Stimulated activated CD8-positive, alpha-beta memory T cell treated with anti-CD3 and anti-CD28 coated beads, Interleukin-2, amount 100 ng/mL, for 1 hour (primary cell): Measurements from ENCODE around the gene MED9.

ENCODE experiments used
- DNase-seq, 2 donors: peaks; one replicate each; pipeline ENCODE4 v3.0.0-alpha.2; 2020; ENCODE audit warnings: low read depth in 2 of 2

The MED9 gene

DNA sequence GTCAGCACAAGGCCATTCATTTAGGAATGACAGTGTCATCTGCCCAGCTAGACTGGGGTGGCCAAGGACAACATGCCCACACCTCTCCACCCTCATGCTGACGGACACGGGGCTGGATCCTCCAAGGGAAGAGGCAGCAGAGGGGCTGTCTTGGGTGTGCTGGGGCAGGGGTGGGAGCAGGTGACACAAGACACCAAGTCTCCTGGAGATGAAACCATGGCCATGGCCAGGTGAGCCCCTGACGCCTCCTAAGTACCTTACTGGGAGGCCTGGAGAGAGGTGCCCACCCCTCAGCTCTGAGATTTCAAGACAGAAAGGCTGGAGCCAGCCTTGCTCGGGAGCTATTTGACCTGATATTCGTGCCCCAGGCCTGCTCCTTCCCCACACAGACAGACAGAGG is 28.4 kb downstream of the MED9 start:
- no peak for DNase-seq

DNA sequence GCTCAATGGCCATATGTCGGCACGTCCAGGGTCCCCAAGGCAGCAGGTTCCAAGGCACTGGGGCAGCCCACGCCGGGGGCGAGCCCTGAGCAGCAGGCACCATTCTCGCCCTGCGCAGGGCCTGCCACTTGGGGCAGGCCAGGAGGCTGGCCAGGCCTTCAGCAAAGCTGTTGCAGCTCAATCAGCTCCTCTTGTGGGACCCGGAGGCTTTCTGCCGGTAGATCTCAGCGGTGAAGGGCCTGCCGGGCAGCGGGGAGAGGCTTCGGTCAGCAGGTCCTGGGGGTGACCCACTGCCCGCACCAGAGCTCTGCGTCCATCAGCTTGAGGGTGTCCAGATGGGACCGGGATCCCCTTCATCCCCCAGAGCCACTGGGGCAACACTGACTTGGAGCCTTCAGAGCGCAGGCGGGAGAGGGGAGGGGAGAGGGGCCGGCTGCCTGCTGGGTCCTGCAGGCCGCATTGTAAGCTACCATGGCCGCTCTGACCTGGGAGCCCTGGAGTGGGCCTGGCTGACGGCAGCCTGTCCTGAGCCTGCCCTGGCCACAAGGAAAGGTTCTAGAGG is 28.9 kb downstream of the MED9 start:
- DNase-seq = no peak

DNA sequence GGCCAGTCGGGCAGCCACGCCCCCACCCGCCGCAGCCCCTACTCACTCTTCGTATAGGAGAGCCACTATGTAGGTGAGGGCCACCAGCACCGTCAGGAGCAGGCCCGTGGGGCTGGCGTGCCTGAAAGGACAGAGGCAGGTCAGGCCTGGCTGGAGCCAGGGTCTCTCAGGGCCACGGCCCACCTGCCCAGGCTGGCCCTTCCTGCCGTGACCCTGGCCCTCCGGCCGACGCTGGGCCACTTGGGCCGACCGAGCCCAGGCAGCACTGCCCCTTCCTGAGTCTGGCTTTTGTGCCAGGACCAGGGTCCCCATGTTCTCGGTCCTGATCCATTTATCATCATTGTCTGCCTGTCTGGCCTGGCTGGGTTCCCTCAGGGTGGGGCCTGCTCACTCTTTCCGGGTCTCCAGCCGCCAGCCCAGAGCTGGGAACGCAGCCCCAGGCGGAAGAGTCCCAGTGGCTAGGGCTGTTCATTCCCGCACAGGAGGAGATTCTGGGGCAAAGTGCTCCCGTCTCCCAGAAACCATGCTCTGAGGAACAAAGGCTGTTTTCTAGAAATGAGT is 29.5 kb downstream of the MED9 start:
- DNase-seq = no peak

DNA sequence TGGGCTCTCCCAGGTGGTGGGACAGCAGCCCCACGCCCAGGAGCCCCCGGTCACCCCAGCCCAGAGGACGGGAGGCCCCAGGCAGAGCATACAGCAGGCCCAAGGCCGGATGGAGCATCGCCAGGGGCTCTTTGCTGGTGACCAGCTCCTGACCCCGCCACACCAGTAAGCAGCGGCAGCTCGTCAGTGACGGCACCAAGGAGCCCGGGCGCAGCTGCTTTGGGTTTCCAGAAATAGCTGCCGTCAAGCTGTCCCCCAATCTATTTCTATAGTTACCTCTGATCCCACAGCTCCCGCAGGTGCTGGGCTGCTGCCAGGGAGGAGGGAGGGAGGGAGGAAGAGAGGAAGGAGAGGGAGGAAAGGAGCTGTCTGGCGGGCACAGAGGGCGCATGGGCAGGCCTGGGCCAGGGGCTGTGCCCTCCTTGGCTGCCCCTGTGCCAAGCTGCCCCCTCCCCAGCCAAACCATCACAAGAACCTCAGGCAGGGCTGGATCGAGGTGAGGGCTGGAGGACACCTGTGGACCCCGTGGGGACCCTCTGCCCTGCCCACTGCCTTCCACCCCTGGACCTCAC is 30.2 kb downstream of the MED9 start:
- no peak for DNase-seq

DNA sequence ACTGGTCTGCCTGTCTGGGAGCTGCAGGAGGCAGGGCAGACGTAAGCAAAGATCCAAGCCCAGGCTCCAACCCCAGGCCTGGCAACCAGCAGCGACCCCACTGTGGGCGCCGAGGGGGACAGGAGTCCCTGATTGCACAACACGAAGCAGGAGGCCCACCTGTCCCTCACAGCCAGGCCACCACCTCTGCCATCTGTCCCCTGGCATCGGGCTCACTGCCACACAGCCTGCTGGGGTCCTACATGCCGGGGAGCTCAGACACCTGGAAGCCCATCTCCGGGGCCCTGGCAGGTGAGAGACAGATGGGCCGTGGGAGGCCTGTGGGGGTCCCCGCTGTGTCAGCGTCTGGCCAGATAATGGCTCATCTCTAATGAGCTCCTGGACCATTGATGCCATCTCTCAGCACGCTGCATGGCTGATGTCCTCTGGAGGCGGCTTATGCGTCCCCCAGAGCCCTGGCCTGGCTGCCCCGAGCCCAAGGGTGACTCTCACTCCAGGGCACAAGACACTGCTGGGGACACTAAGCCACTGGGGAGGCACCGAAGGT is 30.7 kb downstream of the MED9 start:
- no peak for DNase-seq

DNA sequence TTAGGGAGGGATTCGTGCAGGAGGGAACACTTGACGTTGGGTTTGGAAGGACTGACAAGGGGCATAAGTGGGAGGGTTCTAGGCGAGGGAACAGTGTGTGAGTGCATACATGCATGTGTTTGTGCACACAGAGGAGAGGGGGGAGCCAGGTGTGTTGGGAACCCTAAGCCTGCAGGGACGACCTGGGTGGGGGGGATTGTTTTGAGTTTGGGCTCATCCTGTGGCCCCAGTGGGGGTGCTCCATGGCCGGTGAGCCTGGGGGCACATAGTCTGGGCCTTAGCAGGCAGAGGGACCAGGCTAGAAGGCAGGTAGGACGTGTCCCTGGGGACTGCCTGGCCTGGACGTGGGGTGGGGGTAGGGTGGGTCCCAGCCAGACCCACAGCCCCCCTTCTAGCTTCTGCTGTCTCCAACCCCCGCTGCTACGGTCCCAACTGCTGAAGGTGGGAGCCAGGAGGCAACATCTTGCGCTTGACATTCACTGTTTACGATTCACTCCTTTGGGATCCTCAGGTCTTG is 31.3 kb downstream of the MED9 start:
- DNase-seq = no peak

DNA sequence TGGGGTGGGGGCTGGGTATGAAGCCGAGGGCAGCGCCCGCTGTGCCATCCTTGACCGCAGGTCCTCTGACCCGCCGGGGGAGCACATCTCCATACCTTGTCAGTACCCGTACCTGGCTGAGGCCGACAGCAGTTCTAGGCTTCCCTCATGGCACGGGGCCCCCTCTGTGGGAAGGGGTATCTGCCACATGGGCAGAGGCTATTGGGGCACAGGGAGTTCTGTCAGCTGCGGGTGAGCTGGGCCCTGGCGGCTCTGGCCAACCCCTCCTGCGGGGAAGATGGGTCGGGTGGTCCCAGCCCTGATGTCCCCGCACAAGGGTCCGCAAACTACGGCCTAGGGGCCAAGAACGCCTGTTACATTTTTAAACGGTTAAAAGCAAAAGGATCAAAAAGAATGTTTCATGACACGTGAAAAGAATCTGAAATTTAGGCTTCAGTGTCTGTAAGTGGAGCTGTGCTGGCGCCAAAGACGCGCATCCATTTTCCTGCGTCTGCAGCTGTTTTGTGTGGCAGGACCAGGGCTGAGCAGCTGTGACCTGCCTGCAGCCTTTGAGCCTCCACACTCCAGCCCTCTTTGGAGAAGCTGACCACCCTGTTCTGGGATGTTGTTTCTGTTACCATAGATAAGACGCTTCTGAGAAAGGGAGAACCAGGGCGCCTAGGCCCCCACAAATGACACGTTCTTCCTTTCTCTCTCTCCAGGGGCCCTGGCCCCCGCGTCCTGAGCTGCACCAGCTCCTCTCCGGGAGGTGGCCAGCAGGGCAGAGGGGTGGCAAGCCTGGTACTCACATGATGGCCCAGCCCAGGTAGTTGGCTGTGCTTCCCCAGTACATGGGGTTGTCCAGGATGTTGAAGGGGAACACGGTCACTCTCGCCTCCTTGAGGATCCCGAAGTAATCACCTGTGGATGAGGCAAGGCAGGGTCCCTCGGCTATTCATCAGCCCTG is 32.1 kb downstream of the MED9 start:
- DNase-seq = no peak

DNA sequence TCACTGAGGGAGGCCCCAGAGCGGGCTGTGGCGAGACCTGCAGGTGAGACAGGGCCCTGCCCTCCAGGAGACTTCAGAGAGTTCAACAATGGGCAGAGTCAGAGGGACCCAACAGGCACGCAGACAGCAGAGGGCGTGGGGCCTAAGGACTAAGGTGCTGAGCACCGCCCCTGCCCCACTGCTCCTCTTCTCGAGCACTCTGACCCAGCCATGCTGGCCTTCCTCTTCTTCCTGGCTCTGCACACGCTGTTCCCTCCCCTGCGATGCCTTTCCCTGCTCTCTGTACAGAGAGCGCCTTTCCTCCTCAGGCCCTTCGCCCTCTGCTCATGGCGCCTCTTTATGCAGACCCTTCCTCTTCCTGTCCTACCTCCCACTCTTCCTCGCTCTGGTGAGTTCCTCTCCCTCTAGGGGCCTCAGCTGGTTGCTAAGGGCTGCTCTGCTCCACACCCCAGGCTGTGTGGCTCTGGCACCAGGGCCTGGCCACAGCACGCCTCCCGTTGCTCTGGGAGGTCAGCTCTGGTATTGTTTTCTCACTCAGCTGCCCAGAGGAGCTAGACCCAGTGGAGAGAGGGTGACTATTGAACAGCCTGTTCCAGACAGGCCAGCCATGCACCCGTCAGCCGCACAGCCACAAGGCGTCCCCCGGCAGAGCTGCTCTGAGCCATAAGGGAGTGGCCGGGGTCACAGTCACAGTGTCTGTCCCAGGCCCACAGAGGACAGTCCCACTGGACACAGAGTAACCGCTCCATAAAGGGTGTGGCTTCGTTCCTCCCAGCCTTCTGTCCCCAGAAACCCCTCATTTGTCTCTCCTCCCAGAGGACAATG is 33.0 kb downstream of the MED9 start:
- DNase-seq = no peak

DNA sequence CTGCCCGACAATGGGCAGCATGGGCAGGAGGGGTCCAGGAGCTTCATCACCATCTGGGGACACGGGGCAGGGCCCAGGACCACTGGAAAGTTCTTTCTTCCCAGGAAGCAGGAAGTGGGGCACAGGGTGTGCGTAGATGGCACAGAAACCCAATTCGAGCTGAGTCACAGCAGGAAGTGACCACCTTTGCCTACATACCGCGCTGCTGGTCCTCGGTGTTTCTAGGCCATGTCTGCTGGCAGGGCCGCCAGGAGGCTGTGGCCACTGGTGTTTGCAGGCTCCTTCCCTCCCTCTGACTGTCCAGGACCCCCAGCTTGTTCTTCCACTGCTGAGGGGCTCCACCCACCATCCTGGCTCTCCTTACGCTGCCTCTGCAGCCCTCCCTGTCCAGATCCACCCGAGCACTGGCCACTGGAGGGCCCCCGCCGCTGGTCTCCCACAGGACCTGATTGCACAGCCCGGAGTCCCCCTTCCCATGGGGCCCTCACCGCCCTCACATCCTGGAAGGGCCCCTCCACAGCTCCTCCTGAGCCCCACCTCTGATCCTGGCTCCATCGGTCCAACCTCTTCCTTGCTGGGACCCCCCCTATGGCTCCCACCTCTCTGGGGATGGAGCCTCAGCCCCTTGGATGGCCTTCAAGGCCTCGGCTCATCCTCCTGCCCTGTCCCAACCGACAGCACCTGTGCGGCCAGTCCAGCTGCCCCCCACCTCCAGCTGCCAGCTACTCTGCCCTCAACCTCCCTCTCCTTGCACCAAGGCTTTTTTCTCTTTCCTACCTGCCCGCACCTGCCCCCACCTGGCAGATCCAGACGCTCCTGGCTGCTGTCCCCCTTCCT is 33.9 kb downstream of the MED9 start:
- no peak for DNase-seq

DNA sequence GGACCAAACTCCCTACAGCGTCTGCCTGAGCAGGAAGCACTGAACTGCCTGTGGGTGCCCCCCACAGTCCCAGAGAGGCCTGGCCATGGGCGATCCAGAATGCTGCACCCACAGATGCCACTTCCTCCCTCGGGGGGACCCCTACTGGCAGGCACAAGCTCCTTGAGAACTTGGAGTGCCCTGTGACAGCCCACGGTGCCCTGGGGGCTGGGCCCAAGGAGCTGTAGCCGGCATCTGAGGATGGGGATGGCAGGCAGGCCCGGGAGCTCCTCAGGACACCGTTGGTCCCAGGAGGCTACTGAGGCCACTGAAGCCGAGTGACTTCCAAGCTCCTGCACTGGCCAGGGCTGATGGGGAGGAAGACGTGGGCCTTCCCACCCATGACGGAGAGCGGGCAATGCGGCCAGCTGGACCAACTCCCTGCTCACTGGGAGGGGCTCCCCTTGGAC is 34.5 kb downstream of the MED9 start:
- no peak for DNase-seq

DNA sequence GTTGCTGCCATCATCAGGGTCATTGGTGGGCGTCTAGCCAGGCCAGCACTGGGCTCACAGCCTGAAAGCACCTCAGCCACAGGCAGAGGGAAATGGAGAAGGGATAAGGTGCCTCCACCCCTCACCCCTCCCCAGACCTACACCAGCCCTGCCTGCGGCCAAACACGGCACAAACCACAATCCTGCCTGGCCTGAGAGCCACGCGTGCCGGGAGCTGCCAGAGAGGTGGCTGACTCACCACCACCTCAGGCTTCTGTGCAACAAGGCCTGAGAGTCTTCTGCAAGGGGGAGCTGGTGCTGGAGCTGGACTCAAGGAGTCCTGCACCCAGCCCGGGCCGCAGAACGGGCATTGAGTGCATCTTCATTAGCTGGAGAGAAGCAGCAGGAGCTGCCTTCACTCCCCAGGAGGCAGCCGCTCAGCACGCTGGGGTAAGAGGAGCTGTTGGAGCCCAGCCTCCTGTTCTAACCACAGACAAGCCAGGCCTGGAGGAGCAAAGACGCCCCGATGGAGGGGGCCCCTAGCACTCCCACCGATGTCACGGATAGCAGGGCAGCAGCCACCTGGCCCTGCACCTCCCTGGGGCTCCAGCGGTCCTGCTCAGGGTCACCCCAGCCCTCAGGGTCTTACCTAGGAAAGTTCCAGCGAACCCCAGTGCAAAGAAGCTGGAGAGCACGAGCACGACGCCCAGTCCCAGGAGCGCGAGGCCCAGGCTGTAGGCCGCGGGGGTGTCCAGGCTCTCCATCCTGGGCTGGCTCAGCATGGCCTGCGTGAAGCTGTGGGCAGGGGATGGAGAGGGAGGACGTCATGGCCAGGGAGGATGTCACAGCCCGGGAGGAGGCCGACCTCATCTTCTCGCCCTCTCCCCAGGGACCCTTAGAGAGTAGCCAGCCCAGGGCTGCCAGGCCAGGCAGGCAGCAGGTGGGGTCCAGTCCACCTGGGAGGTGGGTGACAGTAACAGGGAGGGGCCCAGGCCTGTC is 35.4 kb downstream of the MED9 start:
- DNase-seq = no peak

DNA sequence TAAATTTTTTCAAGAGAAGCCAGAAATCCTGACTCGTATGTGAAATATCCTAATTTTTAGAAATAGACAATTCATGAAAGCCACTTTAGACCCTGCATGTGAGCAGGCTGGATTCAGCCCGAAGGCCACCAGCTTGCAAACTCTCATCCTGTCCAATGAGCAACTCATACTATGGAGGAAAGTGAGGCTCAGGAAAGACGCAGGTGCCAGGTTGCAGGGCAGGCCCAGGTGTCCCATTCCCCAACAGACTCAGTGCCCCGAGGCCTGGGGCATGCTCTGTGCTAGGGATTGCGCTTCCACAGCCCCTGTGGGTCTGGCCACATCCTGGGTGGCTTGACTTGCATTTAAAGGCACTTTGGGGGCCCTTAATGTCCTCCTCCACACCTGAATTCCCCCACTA is 36.1 kb downstream of the MED9 start:
- DNase-seq = no peak

DNA sequence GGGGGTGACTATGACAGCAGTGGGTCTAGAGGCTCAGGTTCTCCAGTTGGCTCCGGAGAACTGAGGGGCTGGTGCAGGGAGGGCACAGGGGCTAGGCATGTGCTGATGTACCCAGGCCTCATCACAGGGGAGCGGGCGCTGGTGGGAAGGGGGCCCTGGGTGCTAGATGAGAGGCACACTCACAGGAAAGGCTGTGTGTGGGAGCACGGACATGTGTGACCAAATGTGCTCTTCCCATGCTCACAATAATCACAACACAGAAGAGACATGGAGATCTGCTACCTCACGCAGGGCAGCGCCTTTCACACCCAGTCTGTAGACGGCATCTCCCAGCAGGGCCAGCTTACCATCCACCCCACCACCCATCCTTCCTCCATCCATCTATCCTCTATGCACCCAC is 36.8 kb downstream of the MED9 start:
- no peak for DNase-seq

DNA sequence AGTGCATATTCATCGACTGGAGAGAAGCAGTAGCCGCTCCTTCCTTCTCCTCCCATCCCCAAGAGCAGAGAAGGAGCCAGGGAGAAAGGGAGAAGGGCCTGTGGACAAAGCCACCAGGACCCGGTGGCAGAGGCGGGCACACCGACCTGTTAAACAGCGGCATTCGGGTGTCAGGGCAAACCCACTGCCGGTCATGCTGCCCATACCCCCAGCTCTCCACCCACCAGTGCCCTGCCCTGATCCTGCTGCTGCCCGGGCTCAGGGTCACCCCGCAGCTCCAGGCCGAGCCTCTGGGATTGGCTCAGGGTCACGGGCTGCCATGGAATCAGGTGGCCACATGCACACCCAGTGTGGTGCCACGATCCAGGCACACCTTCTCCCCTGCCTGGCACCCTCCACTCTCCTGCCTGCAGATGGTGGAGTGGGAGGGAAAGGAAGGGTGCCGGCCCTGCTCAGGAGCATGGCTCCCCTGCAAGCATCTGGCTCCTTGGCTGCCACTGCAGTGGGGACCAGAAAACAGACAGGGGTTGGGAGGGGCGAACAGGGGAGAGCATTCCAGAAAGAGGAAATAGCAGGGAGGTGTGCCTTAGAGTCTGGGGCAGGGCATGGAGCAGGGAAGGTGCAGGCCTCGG is 37.7 kb downstream of the MED9 start:
- no peak for DNase-seq

DNA sequence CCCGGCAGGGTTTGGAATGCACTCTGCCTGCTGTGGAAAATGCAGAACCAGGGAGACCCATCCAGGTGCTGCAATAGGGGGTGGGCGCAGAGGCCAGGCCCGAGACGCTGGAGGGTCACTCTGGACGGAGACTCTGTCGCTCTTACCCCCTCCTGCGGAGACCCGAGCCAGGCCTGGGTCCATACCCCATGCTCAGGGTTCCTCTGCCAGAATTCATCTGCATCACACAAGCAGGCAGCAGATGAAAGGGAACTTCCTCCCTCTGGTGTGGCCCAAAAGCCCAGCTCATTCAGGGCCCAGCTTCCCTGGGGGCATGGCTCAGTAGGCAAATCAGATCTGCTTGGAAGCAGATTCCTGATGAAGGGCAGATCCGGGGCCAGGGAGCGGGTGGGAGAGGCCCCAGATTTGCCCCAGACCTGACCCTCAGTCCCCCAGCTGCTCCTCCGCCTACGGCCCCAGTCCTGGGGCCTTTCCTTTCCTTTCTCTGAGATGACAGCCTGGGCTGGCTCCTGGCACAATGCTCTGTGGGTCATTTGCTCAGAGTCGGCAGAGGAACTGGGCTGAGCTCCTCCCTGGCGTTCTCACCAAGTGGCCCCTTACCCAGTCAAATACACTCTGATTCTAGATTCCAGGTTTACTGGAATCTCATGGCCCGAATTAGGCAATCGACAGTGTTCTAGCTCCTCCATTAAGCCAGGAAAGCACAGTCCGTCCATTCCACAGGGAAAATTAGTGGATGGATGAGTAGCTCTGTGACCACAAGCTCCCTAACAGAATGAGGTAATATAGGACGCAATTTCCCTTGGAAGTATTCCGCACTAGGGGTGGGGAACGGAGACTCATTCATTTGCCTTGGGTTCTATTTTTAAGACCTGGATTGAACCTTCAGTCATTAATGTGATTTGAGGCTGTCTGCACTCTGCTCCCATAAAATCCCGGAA is 38.5 kb downstream of the MED9 start:
- DNase-seq = no peak

DNA sequence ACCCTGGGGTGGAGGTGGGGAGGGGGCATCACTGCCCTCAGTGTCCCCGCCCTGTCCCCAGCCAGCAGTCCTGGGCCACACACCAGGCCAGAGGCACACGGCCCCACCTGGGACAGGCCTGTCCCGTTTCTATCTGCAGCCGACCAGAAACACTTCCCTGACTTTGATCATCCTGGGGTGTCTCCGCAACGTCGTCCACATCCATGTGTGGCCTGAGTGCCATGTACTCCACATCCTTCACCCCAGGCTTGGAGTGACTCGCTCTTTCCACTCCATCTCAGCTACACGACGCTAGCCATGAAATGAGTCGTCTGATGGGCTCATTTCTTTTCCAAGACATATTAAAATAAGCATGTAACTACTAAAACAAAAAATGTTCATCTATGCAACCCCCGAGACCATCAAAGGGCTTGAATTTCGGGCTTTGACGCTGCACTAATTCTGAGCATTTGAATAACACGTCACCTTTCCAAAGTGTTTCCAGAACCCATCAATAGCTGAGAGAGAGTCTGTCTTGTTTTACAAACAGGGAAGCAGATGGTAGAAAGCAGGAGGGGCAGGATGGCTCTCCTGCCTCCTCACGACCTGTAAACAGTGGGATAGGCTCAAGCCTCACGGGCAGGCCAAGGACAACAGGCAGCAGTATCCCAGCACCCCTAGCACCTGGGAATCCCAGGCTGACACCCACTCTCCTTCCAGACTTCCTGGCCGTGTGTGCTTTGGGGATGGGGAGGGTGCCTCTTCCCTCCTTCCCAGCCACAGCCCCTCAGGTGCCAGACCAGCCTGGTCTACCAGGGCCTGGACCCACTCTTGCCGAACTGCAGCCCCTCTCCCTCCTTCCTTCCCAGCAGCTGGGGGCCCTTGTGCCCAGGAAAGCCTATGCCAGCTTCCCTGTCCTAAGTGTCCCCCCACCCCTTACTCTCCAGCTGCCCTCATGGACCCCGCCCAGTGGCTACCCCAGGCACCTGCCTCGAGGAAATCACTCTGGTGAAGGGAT is 39.4 kb downstream of the MED9 start:
- no peak for DNase-seq
